Hepatocyte (in vitro differentiated cells): ENCODE results near the gene FBXL17. TPM values are rescaled to one million over a fixed set of nuclear protein-coding genes. Genes with fewer than 3 reads are reported as not detected.

Experiments
- DNase-seq: peaks from one replicate; pipeline ENCODE4 v3.0.0-alpha.2; 2016; ENCODE audit warnings: low spot score
- H2AFZ ChIP-seq: fragments of 200-600 bp; sonication (generic); 2 replicates; pipeline ENCODE4 v1.6.0; 2016; ENCODE audit warnings: antibody characterized with exemption, mild to moderate bottlenecking
- H3K27ac ChIP-seq: fragments of 200-600 bp; sonication (generic); 2 replicates; pipeline ENCODE4 v1.5.1; 2016; ENCODE audit warnings: mild to moderate bottlenecking
- H3K27me3 ChIP-seq: fragments of 200-600 bp; sonication (generic); 2 replicates; pipeline ENCODE4 v1.6.1; 2016
- H3K36me3 ChIP-seq: fragments of 200-600 bp; sonication (generic); replicated peaks from 2 replicates; pipeline ENCODE4 v1.5.1; 2016; ENCODE audit warnings: low read depth; ENCODE audit not compliant: insufficient read depth
- H3K4me1 ChIP-seq: fragments of 200-600 bp; sonication (generic); 2 replicates; pipeline ENCODE4 v1.5.1; 2016; ENCODE audit warnings: mild to moderate bottlenecking, moderate library complexity; ENCODE audit not compliant: insufficient read depth
- H3K4me2 ChIP-seq: fragments of 200-600 bp; sonication (generic); 2 replicates; pipeline ENCODE4 v1.6.0; 2016
- H3K4me3 ChIP-seq: fragments of 200-600 bp; sonication (generic); 2 replicates; pipeline ENCODE4 v1.5.1; 2016; ENCODE audit warnings: mild to moderate bottlenecking
- H3K79me2 ChIP-seq: fragments of 200-600 bp; sonication (generic); 2 replicates; pipeline ENCODE4 v1.6.0; 2017; ENCODE audit warnings: mild to moderate bottlenecking
- H3K9me2 ChIP-seq: fragments of 200-600 bp; sonication (generic); replicated peaks from 2 replicates; pipeline ENCODE4 v1.6.0; 2017; ENCODE audit warnings: mild to moderate bottlenecking; ENCODE audit not compliant: insufficient read depth
- H3K9me3 ChIP-seq: fragments of 200-600 bp; sonication (generic); 2 replicates; pipeline ENCODE4 v1.5.1; 2016; ENCODE audit warnings: low read depth, mild to moderate bottlenecking
- H4K20me1 ChIP-seq: fragments of 200-600 bp; sonication (generic); 2 replicates; pipeline ENCODE4 v1.6.0; 2016; ENCODE audit warnings: mild to moderate bottlenecking; ENCODE audit not compliant: insufficient read depth, poor library complexity, severe bottlenecking
- EZH2 ChIP-seq: fragments of 200-600 bp; sonication (generic); IDR thresholded peaks from 2 replicates; pipeline ENCODE4 v1.6.1; 2016; ENCODE audit warnings: antibody characterized with exemption, mild to moderate bottlenecking, borderline replicate concordance
- EZH2phosphoT487 ChIP-seq: fragments of 200-600 bp; sonication (generic); IDR thresholded peaks from one replicate; pipeline ENCODE4 v1.6.1; 2018; ENCODE audit warnings: antibody characterized with exemption, mild to moderate bottlenecking, low read depth, moderate library complexity; ENCODE audit not compliant: unreplicated experiment, severe bottlenecking
- WGBS: methylation state at CpG from one replicate; pipeline ENCODE4 v1.1.6; 2016; ENCODE audit warnings: low lambda C conversion rate; ENCODE audit errors: missing lambda C conversion rate; 5-methylcytosine and 5-hydroxymethylcytosine counted together
- polyA plus RNA-seq: library from polyadenylated mRNA; unstranded; fragments of >200 nt; fragmentation: Nextera tagmentation; extraction: Ambion mirVana; gene quantifications from 2 replicates; pipeline ENCODE4 v1.2.1, GENCODE V29; 2016
- total RNA-seq: library from RNA; depleted of rRNA; stranded (reverse); fragments of >200 nt; gene quantifications from 2 replicates; pipeline ENCODE4 v1.2.3, GENCODE V29; 2014
- TF ChIP-seq, protein P1 (sequence below): fragments of 200-600 bp; sonication (generic); IDR thresholded peaks from 2 replicates; pipeline ENCODE4 v1.5.1; 2016; ENCODE audit warnings: antibody characterized with exemption, mild to moderate bottlenecking; ENCODE audit not compliant: poor library complexity

FBXL17 gene
- total and polyA plus RNA-seq, 2 experiments from 2014 or later: 12.5 to 18.2 TPM

DNA sequence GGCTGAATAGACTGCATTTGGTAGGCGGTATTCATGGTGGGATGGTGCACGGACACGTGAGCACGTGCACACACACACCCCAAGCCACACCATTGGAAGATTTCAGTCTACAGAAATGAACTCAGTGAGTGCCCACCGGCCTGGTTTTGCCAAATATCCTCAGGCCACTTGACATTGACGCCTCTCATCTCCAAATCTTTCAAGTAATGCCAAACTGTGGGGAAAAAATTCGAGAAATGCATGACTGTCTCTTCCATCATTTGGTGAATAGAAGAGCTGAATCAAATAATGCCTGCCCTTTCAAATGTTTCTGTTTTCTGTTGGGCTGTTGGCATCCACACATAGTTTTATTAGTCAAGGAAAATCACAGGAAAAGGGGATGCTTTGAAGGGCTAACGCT, 528.9 kb downstream of the FBXL17 start:
- Histone ChIP-seq H3K36me3 (no peaks in the 10 kb centered on the region), H3K27me3 (no peaks in the 10 kb centered on the region), H3K79me2 (no peaks in the 10 kb centered on the region), H3K4me3 (no peak overlapping the region), H3K4me1 (no peaks in the 10 kb centered on the region), H4K20me1 (no peaks in the 10 kb centered on the region), H3K9me2 (no peaks in the 10 kb centered on the region), H3K4me2 (no peak overlapping the region), H3K27ac (no peak overlapping the region), H2AFZ (no peak overlapping the region), H3K9me3 (no peaks in the 10 kb centered on the region)
- no peak for DNase-seq
- TF ChIP-seq EZH2phosphoT487: no peak
- TF ChIP-seq, protein P1, sequence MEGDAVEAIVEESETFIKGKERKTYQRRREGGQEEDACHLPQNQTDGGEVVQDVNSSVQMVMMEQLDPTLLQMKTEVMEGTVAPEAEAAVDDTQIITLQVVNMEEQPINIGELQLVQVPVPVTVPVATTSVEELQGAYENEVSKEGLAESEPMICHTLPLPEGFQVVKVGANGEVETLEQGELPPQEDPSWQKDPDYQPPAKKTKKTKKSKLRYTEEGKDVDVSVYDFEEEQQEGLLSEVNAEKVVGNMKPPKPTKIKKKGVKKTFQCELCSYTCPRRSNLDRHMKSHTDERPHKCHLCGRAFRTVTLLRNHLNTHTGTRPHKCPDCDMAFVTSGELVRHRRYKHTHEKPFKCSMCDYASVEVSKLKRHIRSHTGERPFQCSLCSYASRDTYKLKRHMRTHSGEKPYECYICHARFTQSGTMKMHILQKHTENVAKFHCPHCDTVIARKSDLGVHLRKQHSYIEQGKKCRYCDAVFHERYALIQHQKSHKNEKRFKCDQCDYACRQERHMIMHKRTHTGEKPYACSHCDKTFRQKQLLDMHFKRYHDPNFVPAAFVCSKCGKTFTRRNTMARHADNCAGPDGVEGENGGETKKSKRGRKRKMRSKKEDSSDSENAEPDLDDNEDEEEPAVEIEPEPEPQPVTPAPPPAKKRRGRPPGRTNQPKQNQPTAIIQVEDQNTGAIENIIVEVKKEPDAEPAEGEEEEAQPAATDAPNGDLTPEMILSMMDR: no peak
- TF ChIP-seq EZH2: no peak
- WGBS: 89% methylated on average over 8 of the region's 8 CpGs

DNA sequence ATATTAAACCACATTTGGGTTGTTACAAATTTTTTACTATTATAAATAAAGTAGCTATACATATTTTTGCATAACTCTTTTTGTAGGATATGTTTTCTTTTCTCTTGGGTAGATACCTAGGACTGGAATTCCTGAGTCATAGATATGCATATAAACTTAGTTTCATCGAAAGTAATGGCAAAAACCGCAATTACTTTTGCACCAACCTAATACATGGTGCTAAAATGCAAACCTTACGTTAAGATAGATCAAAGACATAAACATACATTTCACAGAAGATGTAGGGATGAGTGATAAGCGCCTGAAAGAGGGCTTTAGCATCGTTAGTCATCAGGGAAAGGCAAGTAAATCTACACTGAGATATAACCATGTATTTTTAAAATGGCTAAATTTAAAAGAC, 532.8 kb downstream of the FBXL17 start:
- no peaks in the 10 kb centered on the region for H3K27me3 ChIP-seq
- WGBS: 93% methylated on average over 5 of the region's 5 CpGs
- no peaks in the 10 kb centered on the region for H3K36me3 ChIP-seq
- H3K4me2 ChIP-seq: no peak overlapping the region
- no peaks in the 10 kb centered on the region for H3K9me3 ChIP-seq
- no peaks in the 10 kb centered on the region for H3K4me1 ChIP-seq
- no peak for TF ChIP-seq EZH2phosphoT487
- TF ChIP-seq, protein P1: no peak
- no peak for TF ChIP-seq EZH2
- H3K4me3 ChIP-seq: no peak overlapping the region
- no peak for DNase-seq
- H3K27ac ChIP-seq: no peak overlapping the region
- no peaks in the 10 kb centered on the region for H3K79me2 ChIP-seq
- no peaks in the 10 kb centered on the region for H4K20me1 ChIP-seq
- no peak overlapping the region for H2AFZ ChIP-seq
- H3K9me2 ChIP-seq: no peaks in the 10 kb centered on the region

DNA sequence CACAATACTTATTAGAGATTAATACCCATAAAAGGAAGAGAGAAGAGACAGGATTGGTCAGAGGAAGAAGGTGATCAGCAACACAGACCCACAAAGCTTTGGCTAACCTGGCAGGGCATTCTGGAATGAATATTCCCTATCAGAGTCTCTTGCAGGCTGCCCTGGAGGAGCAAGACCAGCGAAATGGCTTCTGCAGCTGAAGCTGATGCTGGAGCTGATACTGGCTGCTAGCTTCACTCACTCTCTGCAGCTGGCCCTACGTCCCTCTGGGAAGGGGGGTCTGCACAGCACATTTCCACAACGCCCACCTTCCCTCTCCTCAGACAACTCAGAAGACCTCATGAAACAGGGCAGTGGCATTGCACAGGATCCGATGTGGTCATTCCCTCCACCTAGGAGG, 541.3 kb downstream of the FBXL17 start:
- H2AFZ ChIP-seq: no peak overlapping the region
- no peak for DNase-seq
- H3K36me3 ChIP-seq: no peaks in the 10 kb centered on the region
- no peaks in the 10 kb centered on the region for H3K9me3 ChIP-seq
- H3K4me2 ChIP-seq: no peak overlapping the region
- H3K79me2 ChIP-seq: no peaks in the 10 kb centered on the region
- no peaks in the 10 kb centered on the region for H3K27me3 ChIP-seq
- H3K4me3 ChIP-seq: no peak overlapping the region
- no peaks in the 10 kb centered on the region for H3K9me2 ChIP-seq
- no peak overlapping the region for H3K27ac ChIP-seq
- no peaks in the 10 kb centered on the region for H3K4me1 ChIP-seq
- 84% methylated on average over 4 of the region's 4 CpGs for WGBS
- no peaks in the 10 kb centered on the region for H4K20me1 ChIP-seq
- no peak for TF ChIP-seq EZH2phosphoT487
- no peak for TF ChIP-seq EZH2

DNA sequence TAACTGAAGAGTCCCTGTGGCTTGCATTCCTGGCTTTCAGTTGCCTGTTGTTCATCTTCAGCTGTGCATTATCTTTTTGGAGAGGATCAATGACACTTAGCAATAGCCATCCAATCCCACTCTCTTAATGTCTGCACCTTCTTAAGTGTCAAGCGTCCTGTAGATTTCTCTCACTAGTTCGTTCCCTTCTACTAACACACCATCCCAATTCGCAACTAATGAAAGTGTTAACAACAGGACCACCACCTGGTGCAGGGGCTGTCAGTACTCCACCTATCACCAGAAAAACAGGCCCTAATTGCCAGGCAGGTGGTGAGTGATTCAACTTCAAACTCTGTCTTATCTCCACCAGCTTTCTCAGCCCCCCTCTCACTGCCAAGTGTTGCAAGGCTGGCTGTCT, 541.7 kb downstream of the FBXL17 start:
- H3K9me3 ChIP-seq: no peaks in the 10 kb centered on the region
- no peak overlapping the region for H3K4me3 ChIP-seq
- no peak for DNase-seq
- no peak overlapping the region for H3K4me2 ChIP-seq
- WGBS: 75% methylated on average over 3 of the region's 3 CpGs
- H4K20me1 ChIP-seq: no peaks in the 10 kb centered on the region
- H2AFZ ChIP-seq: no peak overlapping the region
- no peaks in the 10 kb centered on the region for H3K36me3 ChIP-seq
- no peak overlapping the region for H3K27ac ChIP-seq
- no peaks in the 10 kb centered on the region for H3K4me1 ChIP-seq
- no peaks in the 10 kb centered on the region for H3K79me2 ChIP-seq
- H3K9me2 ChIP-seq: no peaks in the 10 kb centered on the region
- TF ChIP-seq EZH2: no peak
- TF ChIP-seq, protein P1: no peak
- no peak for TF ChIP-seq EZH2phosphoT487
- no peaks in the 10 kb centered on the region for H3K27me3 ChIP-seq
